SK-N-SH treated with all-trans-retinoic acid at 6 μM for 48 hours (cell line): ENCODE results near the gene SNX13.

Experiments
- CSDC2 ChIP-seq: fragments of 250-450 bp; sonication (Bioruptor Pico); IDR thresholded peaks from 2 replicates; pipeline ENCODE4 v1.5.0; 2020; ENCODE audit warnings: mild to moderate bottlenecking, moderate library complexity
- GLIS3 ChIP-seq: fragments of 250-450 bp; sonication (Bioruptor Pico); IDR thresholded peaks from 2 replicates; pipeline ENCODE4 v1.5.0; 2020; ENCODE audit warnings: mild to moderate bottlenecking, moderate library complexity
- OSR1 ChIP-seq: fragments of 250-450 bp; sonication (Bioruptor Pico); IDR thresholded peaks from 2 replicates; pipeline ENCODE4 v1.8.0; 2022; ENCODE audit warnings: moderate library complexity, mild to moderate bottlenecking, inconsistent platforms
- PATZ1 ChIP-seq: fragments of 250-450 bp; sonication (Bioruptor Pico); IDR thresholded peaks from 2 replicates; pipeline ENCODE4 v1.8.0; 2020; ENCODE audit warnings: mild to moderate bottlenecking, moderate library complexity, borderline replicate concordance
- RARB ChIP-seq: fragments of 250-450 bp; sonication (Bioruptor Pico); IDR thresholded peaks from 2 replicates; pipeline ENCODE4 v1.8.0; 2021; ENCODE audit warnings: mild to moderate bottlenecking, moderate library complexity
- TCF4 ChIP-seq: fragments of 250-450 bp; sonication (Bioruptor Pico); IDR thresholded peaks from 2 replicates; pipeline ENCODE4 v1.8.0; 2021; ENCODE audit warnings: mild to moderate bottlenecking, moderate library complexity, borderline replicate concordance
- TOX ChIP-seq: fragments of 250-450 bp; sonication (Bioruptor Pico); IDR thresholded peaks from 2 replicates; pipeline ENCODE4 v1.8.0; 2021; ENCODE audit warnings: mild to moderate bottlenecking, moderate library complexity, borderline replicate concordance
- TSHZ2 ChIP-seq: fragments of 250-450 bp; sonication (Bioruptor Pico); IDR thresholded peaks from 2 replicates; pipeline ENCODE4 v1.5.0; 2020; ENCODE audit warnings: mild to moderate bottlenecking, moderate library complexity
- ZC3H10 ChIP-seq: fragments of 250-450 bp; sonication (Bioruptor Pico); IDR thresholded peaks from 2 replicates; pipeline ENCODE4 v1.5.1; 2021; ENCODE audit warnings: mild to moderate bottlenecking, moderate library complexity
- ZFP30 ChIP-seq: fragments of 450-650 bp; formaldehyde crosslinking; IDR thresholded peaks from 2 replicates; pipeline ENCODE4 v1.5.0; 2022; ENCODE audit warnings: mild to moderate bottlenecking, moderate library complexity
- ZNF565 ChIP-seq: fragments of 450-650 bp; formaldehyde crosslinking; conservative IDR thresholded peaks from 2 replicates; pipeline ENCODE4 v1.5.0; 2020; ENCODE audit warnings: low read depth, mild to moderate bottlenecking, moderate library complexity
- ZNF70 ChIP-seq: fragments of 450-650 bp; formaldehyde crosslinking; IDR thresholded peaks from 2 replicates; pipeline ENCODE4 v1.5.0; 2020; ENCODE audit warnings: mild to moderate bottlenecking, moderate library complexity
- ZNF8 ChIP-seq: fragments of 450-650 bp; formaldehyde crosslinking; IDR thresholded peaks from 2 replicates; pipeline ENCODE4 v1.5.0; 2020; ENCODE audit warnings: mild to moderate bottlenecking, moderate library complexity

- TF ChIP-seq GLIS3 = no peak
- TF ChIP-seq ZNF8 (CRISPR knock-in tag) = no peak
- TF ChIP-seq ZNF565 (CRISPR knock-in tag) = no peak
- no peak for TF ChIP-seq TOX (CRISPR knock-in tag)
- TF ChIP-seq TSHZ2 (CRISPR knock-in tag) = no peak
- no peak for TF ChIP-seq TCF4 (CRISPR knock-in tag)
- TF ChIP-seq RARB (CRISPR knock-in tag) = no peak
- no peak for TF ChIP-seq PATZ1
- no peak for TF ChIP-seq ZC3H10 (CRISPR knock-in tag)
- TF ChIP-seq OSR1 (CRISPR knock-in tag) = no peak
- TF ChIP-seq ZFP30 (CRISPR knock-in tag) = no peak
- no peak for TF ChIP-seq ZNF70 (CRISPR knock-in tag)
- TF ChIP-seq CSDC2 (CRISPR knock-in tag) = no peak
Measured at GRCh38 chr7:17844022-17844421, 96.3 kb downstream of the SNX13 start.
